Testis (tissue), 3 donors: Measurements from ENCODE around the gene FGGY. TPM values are rescaled to one million over a fixed set of nuclear protein-coding genes. Genes with fewer than 3 reads are reported as not detected.

ENCODE experiments used
- DNase-seq: peaks from one replicate; pipeline ENCODE4 v3.0.0-alpha.2; 2019
- H3K27ac ChIP-seq, 2 donors: fragments of 200-600 bp; sonication (generic); one replicate each; pipeline ENCODE4 v1.5.1; 2019
- H3K27me3 ChIP-seq: fragments of 200-600 bp; sonication (generic); one replicate; pipeline ENCODE4 v1.5.1; 2019
- H3K36me3 ChIP-seq: fragments of 200-600 bp; sonication (generic); one replicate; pipeline ENCODE4 v1.5.1; 2017; ENCODE audit warnings: low read depth; ENCODE audit errors: missing control alignments
- H3K4me1 ChIP-seq: fragments of 200-600 bp; sonication (generic); one replicate; pipeline ENCODE4 v1.5.1; 2019
- H3K4me3 ChIP-seq, 2 donors: fragments of 200-600 bp; sonication (generic); one replicate each; pipeline ENCODE4 v1.5.1; 2017 to 2019
- H3K9me3 ChIP-seq: fragments of 200-600 bp; sonication (generic); one replicate; pipeline ENCODE4 v1.5.1; 2017
- POLR2A ChIP-seq: fragments of 450-650 bp; IDR thresholded peaks from one replicate; pipeline ENCODE4 v1.6.1; 2017; ENCODE audit warnings: antibody characterized with exemption, mild to moderate bottlenecking, moderate library complexity
- WGBS, 2 donors: methylation state at CpG; one replicate each; pipeline ENCODE4 v1.1.5; 2018; 5-methylcytosine and 5-hydroxymethylcytosine counted together
- intact Hi-C: fragments of 100-400 bp; cut with DNase I; formaldehyde crosslinking; loops from one replicate; pipeline ENCODE4 v1.15.1; 2023; ENCODE audit warnings: low total_unique reads
- polyA plus RNA-seq: library from polyadenylated mRNA; stranded (reverse); fragments of 350-450 nt; fragmentation: Illumina TruSeq; extraction: RNeasy Lipid Tissue Mini Kit (QIAGEN cat#74804); gene quantifications from one replicate; pipeline ENCODE4 v1.2.3, GENCODE V29; 2014; ENCODE audit warnings: low read depth, low replicate concordance; ENCODE audit not compliant: insufficient read depth
- total RNA-seq, 2 donors: library from RNA; depleted of rRNA; stranded (reverse); fragments of >200 nt; gene quantifications; one replicate each; pipeline ENCODE4 v1.2.3, GENCODE V29; 2016
- TF ChIP-seq, protein P1 (sequence below), 3 experiments: fragments of 450-650 bp in 2 of 3; fragments of 200-600 bp in 1 of 3; sonication (generic) in 1 of 3; IDR thresholded peaks; one replicate each; pipeline ENCODE4 v1.5.1; 2016 to 2019; ENCODE audit warnings: antibody characterized with exemption in 3 of 3, mild to moderate bottlenecking in 2 of 3, moderate library complexity in 1 of 3

FGGY gene
- total and polyA plus RNA-seq, 3 donors from 2014 or later = 14.6 to 32.8 (median 32.3) TPM

- WGBS, 2 donors = 85 to 93% methylated on average over 3 of the region's 3 CpGs
- TF ChIP-seq POLR2A = no peak
- TF ChIP-seq, protein P1, sequence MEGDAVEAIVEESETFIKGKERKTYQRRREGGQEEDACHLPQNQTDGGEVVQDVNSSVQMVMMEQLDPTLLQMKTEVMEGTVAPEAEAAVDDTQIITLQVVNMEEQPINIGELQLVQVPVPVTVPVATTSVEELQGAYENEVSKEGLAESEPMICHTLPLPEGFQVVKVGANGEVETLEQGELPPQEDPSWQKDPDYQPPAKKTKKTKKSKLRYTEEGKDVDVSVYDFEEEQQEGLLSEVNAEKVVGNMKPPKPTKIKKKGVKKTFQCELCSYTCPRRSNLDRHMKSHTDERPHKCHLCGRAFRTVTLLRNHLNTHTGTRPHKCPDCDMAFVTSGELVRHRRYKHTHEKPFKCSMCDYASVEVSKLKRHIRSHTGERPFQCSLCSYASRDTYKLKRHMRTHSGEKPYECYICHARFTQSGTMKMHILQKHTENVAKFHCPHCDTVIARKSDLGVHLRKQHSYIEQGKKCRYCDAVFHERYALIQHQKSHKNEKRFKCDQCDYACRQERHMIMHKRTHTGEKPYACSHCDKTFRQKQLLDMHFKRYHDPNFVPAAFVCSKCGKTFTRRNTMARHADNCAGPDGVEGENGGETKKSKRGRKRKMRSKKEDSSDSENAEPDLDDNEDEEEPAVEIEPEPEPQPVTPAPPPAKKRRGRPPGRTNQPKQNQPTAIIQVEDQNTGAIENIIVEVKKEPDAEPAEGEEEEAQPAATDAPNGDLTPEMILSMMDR (IDR thresholded peaks at IDR 0.05) = no peak
- Histone ChIP-seq H3K36me3 (no peaks in the 10 kb centered on the region), H3K4me3 (no peak overlapping the region), H3K27me3 (no peaks in the 10 kb centered on the region), H3K27ac (no peak overlapping the region), H3K9me3 (no peaks in the 10 kb centered on the region), H3K4me1 (no peaks in the 10 kb centered on the region)
- intact Hi-C loops = no loop called here
- DNase-seq = no peak
Observed at GRCh38 chr1:59552007-59552406, 255.1 kb downstream of the FGGY start.

- intact Hi-C loops = no loop called here
- Histone ChIP-seq H3K4me1 (no peaks in the 10 kb centered on the region), H3K9me3 (no peaks in the 10 kb centered on the region), H3K27me3 (no peaks in the 10 kb centered on the region), H3K4me3 (no peak overlapping the region), H3K27ac (no peak overlapping the region), H3K36me3 (no peaks in the 10 kb centered on the region)
- 84 to 86% methylated on average over 4 of the region's 4 CpGs for WGBS, 2 donors
- DNase-seq = no peak
- TF ChIP-seq POLR2A = no peak
- TF ChIP-seq, protein P1 (IDR thresholded peaks at IDR 0.05) = no peak
Observed at GRCh38 chr1:59553371-59553770, 256.5 kb downstream of the FGGY start.

DNA sequence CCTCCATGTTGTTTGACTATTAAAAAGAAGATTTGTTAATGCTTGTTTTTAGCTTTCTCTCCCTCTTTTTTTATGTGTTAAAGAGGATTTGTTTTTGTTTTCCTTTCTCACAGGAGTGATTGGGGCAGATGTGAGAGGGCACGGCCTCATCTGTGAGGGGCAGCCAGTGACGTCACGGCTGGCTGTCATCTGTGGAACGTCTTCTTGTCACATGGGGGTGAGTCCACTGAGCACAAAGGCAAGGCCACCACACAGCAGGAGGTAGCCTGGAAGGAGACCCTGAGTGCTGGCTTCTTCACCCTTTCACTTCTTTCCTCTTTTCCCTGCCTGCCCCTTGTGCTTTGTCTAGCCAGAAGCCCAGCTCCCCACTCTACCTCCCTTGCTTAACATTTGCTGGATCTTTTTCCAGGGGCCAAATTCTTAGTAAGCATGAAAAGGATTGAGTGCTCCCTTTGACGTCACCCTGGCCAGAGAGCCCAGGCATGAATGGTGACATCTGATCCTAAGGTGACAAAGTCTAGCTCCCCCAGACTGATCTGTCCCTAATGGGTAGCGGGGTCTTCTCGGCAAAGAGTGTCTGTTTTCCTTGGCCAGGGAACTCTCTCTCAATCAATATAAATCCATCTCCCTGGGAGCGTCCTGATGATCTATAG is 257.2 kb downstream of the FGGY start:
- Histone ChIP-seq H3K4me3 (no peak overlapping the region), H3K27me3 (no peaks in the 10 kb centered on the region), H3K4me1 (no peaks in the 10 kb centered on the region), H3K9me3 (no peaks in the 10 kb centered on the region), H3K27ac (no peak overlapping the region), H3K36me3 (no peaks in the 10 kb centered on the region)
- no peak for TF ChIP-seq POLR2A
- TF ChIP-seq, protein P1 (IDR thresholded peaks at IDR 0.05) = no peak
- DNase-seq = no peak
- intact Hi-C loops = no loop called here
- 58 to 73% methylated on average over 8 of the region's 8 CpGs for WGBS, 2 donors

- Histone ChIP-seq H3K36me3 (no peaks in the 10 kb centered on the region), H3K27me3 (no peaks in the 10 kb centered on the region), H3K4me3 (no peak overlapping the region), H3K27ac (no peak overlapping the region), H3K4me1 (no peaks in the 10 kb centered on the region), H3K9me3 (no peaks in the 10 kb centered on the region)
- intact Hi-C loops = no loop called here
- 75 to 79% methylated on average over 4 of the region's 4 CpGs for WGBS, 2 donors
- no peak for DNase-seq
- TF ChIP-seq, protein P1 (IDR thresholded peaks at IDR 0.05) = no peak
- no peak for TF ChIP-seq POLR2A
Observed at GRCh38 chr1:59554752-59555151, 257.9 kb downstream of the FGGY start.

- no peaks in the 10 kb centered on the region for H3K36me3 ChIP-seq
- intact Hi-C loops = no loop called here
- H3K4me3 ChIP-seq = no peak overlapping the region
- H3K9me3 ChIP-seq = no peaks in the 10 kb centered on the region
- 81 to 100% methylated on average over 1 of the region's 1 CpG for WGBS, 2 donors
- no peaks in the 10 kb centered on the region for H3K4me1 ChIP-seq
- no peak overlapping the region for H3K27ac ChIP-seq
- TF ChIP-seq, protein P1 (IDR thresholded peaks at IDR 0.05) = no peak
- TF ChIP-seq POLR2A = no peak
- DNase-seq = no peak
- no peaks in the 10 kb centered on the region for H3K27me3 ChIP-seq
Observed at GRCh38 chr1:59556398-59556797, 259.5 kb downstream of the FGGY start.
